H9 (cell line): ENCODE data around the gene SF3B1. TPM values are rescaled to one million over a fixed set of nuclear protein-coding genes. Genes with fewer than 3 reads are reported as not detected.

Experiments
- DNase-seq: peaks from one replicate; pipeline ENCODE4 v3.0.0-alpha.2; 2017
- H2AFZ ChIP-seq: one replicate; pipeline ENCODE4 v1.6.1; 2013; ENCODE audit warnings: mild to moderate bottlenecking, low read length, control low read depth, moderate library complexity
- H2AK5ac ChIP-seq: 2 replicates; pipeline ENCODE4 v1.6.1; 2013; ENCODE audit warnings: low read length, control low read depth, mixed read lengths; ENCODE audit not compliant: insufficient read length
- H2BK120ac ChIP-seq: one replicate; pipeline ENCODE4 v1.6.1; 2013; ENCODE audit warnings: low read depth, mild to moderate bottlenecking, low read length, control low read depth, inconsistent platforms; ENCODE audit not compliant: poor library complexity, severe bottlenecking
- H2BK12ac ChIP-seq: 2 replicates; pipeline ENCODE4 v1.6.1; 2013; ENCODE audit warnings: low read length, control low read depth, mixed read lengths, low read depth; ENCODE audit not compliant: insufficient read length
- H2BK15ac ChIP-seq: 2 replicates; pipeline ENCODE4 v1.6.1; 2013; ENCODE audit warnings: low read depth, low read length, control low read depth
- H2BK20ac ChIP-seq: one replicate; pipeline ENCODE4 v1.6.1; 2013; ENCODE audit warnings: low read depth, mild to moderate bottlenecking, low read length, control low read depth, inconsistent platforms; ENCODE audit not compliant: poor library complexity, severe bottlenecking
- H2BK5ac ChIP-seq: 2 replicates; pipeline ENCODE4 v1.6.1; 2013; ENCODE audit warnings: low read length, control low read depth, mixed read lengths; ENCODE audit not compliant: insufficient read length
- H3K14ac ChIP-seq: 2 replicates; pipeline ENCODE4 v1.6.1; 2013; ENCODE audit warnings: low read length, control low read depth; ENCODE audit not compliant: insufficient read depth
- H3K18ac ChIP-seq: 2 replicates; pipeline ENCODE4 v1.6.1; 2013; ENCODE audit warnings: low read depth, mild to moderate bottlenecking, mixed read lengths, low read length, control low read depth; ENCODE audit not compliant: insufficient read length
- H3K23ac ChIP-seq: 2 replicates; pipeline ENCODE4 v1.6.1; 2013; ENCODE audit warnings: low read length, control low read depth, mixed read lengths, low read depth; ENCODE audit not compliant: insufficient read length
- H3K23me2 ChIP-seq: 2 replicates; pipeline ENCODE4 v1.6.1; 2013; ENCODE audit warnings: low read depth, mild to moderate bottlenecking, mixed read lengths, low read length, control low read depth; ENCODE audit not compliant: insufficient read length, poor library complexity, severe bottlenecking
- H3K27ac ChIP-seq: 2 replicates; pipeline ENCODE4 v1.5.1; 2013; ENCODE audit warnings: low read length, control low read depth, mixed read lengths, low read depth; ENCODE audit not compliant: insufficient read length
- H3K27me3 ChIP-seq: 2 replicates; pipeline ENCODE4 v1.6.1; 2013; ENCODE audit warnings: low read length, control low read depth, inconsistent platforms; ENCODE audit not compliant: insufficient read depth
- H3K4ac ChIP-seq: 2 replicates; pipeline ENCODE4 v1.6.1; 2013; ENCODE audit warnings: low read depth, mild to moderate bottlenecking, control low read depth, inconsistent platforms, low read length, moderate library complexity
- H3K4me1 ChIP-seq: 2 replicates; pipeline ENCODE4 v1.6.1; 2013; ENCODE audit warnings: low read length, control low read depth, inconsistent platforms; ENCODE audit not compliant: insufficient read depth
- H3K4me2 ChIP-seq: 2 replicates; pipeline ENCODE4 v1.6.1; 2013; ENCODE audit warnings: low read length, control low read depth, mixed read lengths; ENCODE audit not compliant: insufficient read length, insufficient read depth
- H3K56ac ChIP-seq: 2 replicates; pipeline ENCODE4 v1.6.1; 2013; ENCODE audit warnings: low read depth, mild to moderate bottlenecking, mixed read lengths, low read length, control low read depth; ENCODE audit not compliant: insufficient read length
- H3K79me1 ChIP-seq: 2 replicates; pipeline ENCODE4 v1.6.1; 2013; ENCODE audit warnings: low read depth, mild to moderate bottlenecking, moderate library complexity, low read length, control low read depth, inconsistent platforms; ENCODE audit not compliant: insufficient read depth, poor library complexity, severe bottlenecking
- H3K79me2 ChIP-seq: 2 replicates; pipeline ENCODE4 v1.6.1; 2013; ENCODE audit warnings: low read length, control low read depth, inconsistent platforms; ENCODE audit not compliant: insufficient read depth
- H3K9ac ChIP-seq: 2 replicates; pipeline ENCODE4 v1.6.1; 2013; ENCODE audit warnings: low read length, control low read depth, mixed read lengths; ENCODE audit not compliant: insufficient read length; ENCODE audit errors: extremely low read depth
- H3K9me3 ChIP-seq: one replicate; pipeline ENCODE4 v1.6.1; 2013; ENCODE audit warnings: low read depth, low read length, inconsistent platforms; ENCODE audit not compliant: control insufficient read depth
- H3T11ph ChIP-seq: one replicate; pipeline ENCODE4 v1.6.1; 2013; ENCODE audit warnings: mild to moderate bottlenecking, low read length, control low read depth, inconsistent platforms
- H4K20me1 ChIP-seq: one replicate; pipeline ENCODE4 v1.6.1; 2013; ENCODE audit not compliant: control insufficient read depth, insufficient read length, insufficient read depth
- H4K5ac ChIP-seq: 2 replicates; pipeline ENCODE4 v1.6.1; 2013; ENCODE audit warnings: low read depth, mild to moderate bottlenecking, mixed read lengths, low read length, control low read depth; ENCODE audit not compliant: insufficient read length
- H4K8ac ChIP-seq: replicated peaks from 2 replicates; pipeline ENCODE4 v1.6.1; 2013; ENCODE audit warnings: low read length, control low read depth, mixed read lengths, low read depth; ENCODE audit not compliant: insufficient read length
- H4K91ac ChIP-seq: 2 replicates; pipeline ENCODE4 v1.6.1; 2013; ENCODE audit warnings: low read depth, mild to moderate bottlenecking, moderate library complexity, mixed read lengths, low read length, control low read depth; ENCODE audit not compliant: insufficient read length
- H3K27ac Mint-ChIP-seq, 3 experiments: 2 replicates in 2 of 3; 3 replicates in 1 of 3; pipeline ENCODE4 v1.8.0; 2020 to 2021; ENCODE audit warnings: mixed read lengths in 3 of 3, mild to moderate bottlenecking in 1 of 3, moderate library complexity in 1 of 3
- H3K27me3 Mint-ChIP-seq: 2 replicates; pipeline ENCODE4 v1.8.0; 2021; ENCODE audit warnings: low read depth, mild to moderate bottlenecking, moderate library complexity, mixed read lengths
- H3K36me3 Mint-ChIP-seq, 3 experiments: 2 replicates in 2 of 3; 3 replicates in 1 of 3; pipeline ENCODE4 v1.8.0; 2020 to 2021; ENCODE audit warnings: low read depth in 3 of 3, mixed read lengths in 3 of 3; ENCODE audit not compliant: insufficient read depth in 1 of 3
- H3K4me1 Mint-ChIP-seq, 2 experiments: 2 replicates each; pipeline ENCODE4 v1.8.0; 2020; ENCODE audit warnings: mixed read lengths in 2 of 2
- H3K4me3 Mint-ChIP-seq, 2 experiments: 2 replicates in 1 of 2; 3 replicates in 1 of 2; pipeline ENCODE4 v1.8.0; 2020 to 2021; ENCODE audit warnings: mild to moderate bottlenecking in 2 of 2, mixed read lengths in 2 of 2, moderate library complexity in 1 of 2
- H3K9me3 Mint-ChIP-seq, 2 experiments: 2 replicates in 1 of 2; 3 replicates in 1 of 2; pipeline ENCODE4 v1.8.0; 2020; ENCODE audit warnings: mild to moderate bottlenecking in 2 of 2, mixed read lengths in 2 of 2, moderate library complexity in 1 of 2
- CTCF ChIP-seq: fragments of 200-600 bp; sonication (generic); conservative IDR thresholded peaks from 3 replicates; pipeline ENCODE4 v1.8.0; 2021; ENCODE audit warnings: antibody characterized with exemption, mild to moderate bottlenecking
- WGBS: extraction: QIAGEN DNeasy Blood & Tissue Kit; methylation state at CpG from one replicate; pipeline ENCODE4 v1.1.7; 2013; ENCODE audit warnings: missing lambda C conversion rate, low lambda C conversion rate, mixed read lengths; ENCODE audit not compliant: insufficient read length; ENCODE audit errors: extremely low coverage; 5-methylcytosine and 5-hydroxymethylcytosine counted together
- total RNA-seq: library from RNA; stranded (reverse); gene quantifications from 2 replicates; pipeline ENCODE4 v1.2.1, GENCODE V29; 2021

SF3B1 gene
- total RNA-seq, 1 experiment from 2014 or later = 278 TPM

GRCh38 chr2:197427986-197428385 lies 6.8 kb downstream of the SF3B1 start:
- Histone ChIP-seq H2BK120ac (no peak overlapping the region), H2BK12ac (no peak overlapping the region), H3K27me3 (no peaks in the 10 kb centered on the region), H3K79me1 (no peaks in the 10 kb centered on the region), H3K4me2 (no peak overlapping the region), H3K23ac (no peak overlapping the region), H4K5ac (no peak overlapping the region), H4K20me1 (no peaks in the 10 kb centered on the region), H2BK5ac (no peak overlapping the region), H3T11ph (no peak overlapping the region), H3K18ac (no peak overlapping the region), H3K9me3 (no peaks in the 10 kb centered on the region), H3K4me1 (no peaks in the 10 kb centered on the region; the same call in 1 of the 2 replicates), H2AK5ac (no peak overlapping the region), H3K14ac (no peak overlapping the region), H3K27ac (no peak overlapping the region), H3K79me2 (peaks cover 83% of the 10 kb centered on the region), H3K56ac (no peak overlapping the region), H4K91ac (no peak overlapping the region), H2BK15ac (no peak overlapping the region), H4K8ac (no peak overlapping the region), H3K9ac (no peak overlapping the region), H2BK20ac (no peak overlapping the region), H3K4ac (no peak overlapping the region), H3K23me2 (no peaks in the 10 kb centered on the region), H2AFZ (no peak overlapping the region)
- Mint-ChIP-seq H3K27ac (no peak overlapping the region), H3K9me3 (no peaks in the 10 kb centered on the region), H3K4me3 (no peak overlapping the region), H3K36me3 (peaks cover 13 to 34% (median 29%) of the 10 kb centered on the region in 3 experiments; a peak in 6 of 7 replicates), H3K4me1 (peaks cover 23 to 39% of the 10 kb centered on the region in 2 experiments), H3K27me3 (no peaks in the 10 kb centered on the region)
- DNase-seq = no peak
- WGBS = no CpG with 5 or more reads among the region's 3 CpGs
- TF ChIP-seq CTCF = no peak
